HepG2 (cell line): Measurements from ENCODE around the gene LMOD1. TPM values are rescaled to one million over a fixed set of nuclear protein-coding genes. Genes with fewer than 3 reads are reported as not detected.

ENCODE experiments used
- ARNT2 ChIP-seq: sonication (generic); formaldehyde crosslinking; IDR thresholded peaks from 2 replicates; pipeline ENCODE4 v1.8.0; 2022; ENCODE audit warnings: mild to moderate bottlenecking, low read depth, missing genetic modification reagents, moderate library complexity
- HMG20A ChIP-seq: IDR thresholded peaks from 2 replicates; pipeline ENCODE4 v1.6.1; 2016; ENCODE audit warnings: borderline replicate concordance
- IRF2 ChIP-seq: IDR thresholded peaks from 2 replicates; pipeline ENCODE4 v1.6.1; 2018; ENCODE audit warnings: missing genetic modification reagents, missing compliant biosample characterization
- KAT7 ChIP-seq: IDR thresholded peaks from 2 replicates; pipeline ENCODE4 v1.6.1; 2018; ENCODE audit warnings: borderline replicate concordance, missing compliant biosample characterization
- PCBP2 ChIP-seq: fragments of 200-400 bp; formaldehyde crosslinking; optimal IDR thresholded peaks from 2 replicates; pipeline ENCODE3; 2018; ENCODE audit warnings: low read length, low read depth; ENCODE audit not compliant: poor library complexity, severe bottlenecking
- PITX1 ChIP-seq: sonication (generic); formaldehyde crosslinking; IDR thresholded peaks from 2 replicates; pipeline ENCODE4 v1.5.1; 2020; ENCODE audit warnings: mild to moderate bottlenecking, missing genetic modification reagents
- POLR2G ChIP-seq: fragments of 200-400 bp; formaldehyde crosslinking; IDR thresholded peaks from 2 replicates; pipeline ENCODE4 v1.6.1; 2018; ENCODE audit warnings: mild to moderate bottlenecking, low read depth, low read length, moderate library complexity
- SMAD3 ChIP-seq: sonication (generic); formaldehyde crosslinking; IDR thresholded peaks from 2 replicates; pipeline ENCODE4 v1.4.0; 2020; ENCODE audit warnings: missing genetic modification reagents
- SOX5 ChIP-seq: IDR thresholded peaks from 2 replicates; pipeline ENCODE4 v1.6.1; 2016; ENCODE audit warnings: borderline replicate concordance
- ZBTB20 ChIP-seq: sonication (generic); formaldehyde crosslinking; IDR thresholded peaks from 2 replicates; pipeline ENCODE4 v1.8.1; 2023; ENCODE audit warnings: missing genetic modification reagents, low read depth, mild to moderate bottlenecking, borderline replicate concordance
- ZBTB39 ChIP-seq: sonication (generic); formaldehyde crosslinking; IDR thresholded peaks from 2 replicates; pipeline ENCODE4 v1.5.0; 2020; ENCODE audit warnings: missing genetic modification reagents
- ZKSCAN1 ChIP-seq: fragments of 150-350 bp; IDR thresholded peaks from 2 replicates; pipeline ENCODE4 v1.6.1; 2014; ENCODE audit warnings: low read length
- ZNF546 ChIP-seq: sonication (generic); formaldehyde crosslinking; conservative IDR thresholded peaks from 2 replicates; pipeline ENCODE4 v1.8.1; 2023; ENCODE audit warnings: mild to moderate bottlenecking, missing genetic modification reagents
- polyA plus RNA-seq, 8 experiments: library from polyadenylated mRNA; depleted of rRNA in 3 of 8; stranded (reverse) in 7 of 8; unstranded in 1 of 8; fragments of >200 nt; fragmentation: Illumina TruSeq in 4 of 8; extraction: Trizol in 4 of 8; gene quantifications; 2 replicates each; pipeline versions ENCODE4 v1.2.1 to v1.2.3, GENCODE V29; 2011 to 2016; ENCODE audit warnings: low read depth in 4 of 8, missing spikeins in 1 of 8, mixed read lengths in 1 of 8; ENCODE audit not compliant: insufficient read depth in 1 of 8
- total RNA-seq, 5 experiments: library from RNA; depleted of rRNA; stranded (reverse); fragments of >200 nt; fragmentation: Illumina TruSeq; extraction: Trizol; gene quantifications; 2 replicates each; pipeline ENCODE4 v1.2.3, GENCODE V29; 2016; ENCODE audit warnings: low read depth in 1 of 5
- TF ChIP-seq, protein P1 (sequence below): sonication (generic); formaldehyde crosslinking; IDR thresholded peaks from 2 replicates; pipeline ENCODE4 v1.8.0; 2022; ENCODE audit warnings: missing genetic modification reagents, low read depth, mild to moderate bottlenecking, borderline replicate concordance
- TF ChIP-seq, protein P2 (sequence below): sonication (generic); formaldehyde crosslinking; IDR thresholded peaks from 2 replicates; pipeline ENCODE4 v1.4.0; 2020; ENCODE audit warnings: missing genetic modification reagents

LMOD1 gene
- total and polyA plus RNA-seq, 2 of the 13 experiments (the other 11 are each of a cell fraction or from before 2014, with no cell fraction given): not detected

- TF ChIP-seq ZBTB39 (no peak), SMAD3 (CRISPR knock-in tag) (no peak), ZKSCAN1 (no peak), HMG20A (no peak), SOX5 (no peak), POLR2G (peak; percentile 38; the same call in 1 of the 2 replicates), ARNT2 (CRISPR knock-in tag) (no peak), PITX1 (CRISPR knock-in tag) (peak; percentile 92), PCBP2 (no peak), ZBTB20 (CRISPR knock-in tag) (no peak), KAT7 (no peak), ZNF546 (CRISPR knock-in tag) (no peak), IRF2 (CRISPR knock-in tag) (no peak)
- TF ChIP-seq, protein P1, sequence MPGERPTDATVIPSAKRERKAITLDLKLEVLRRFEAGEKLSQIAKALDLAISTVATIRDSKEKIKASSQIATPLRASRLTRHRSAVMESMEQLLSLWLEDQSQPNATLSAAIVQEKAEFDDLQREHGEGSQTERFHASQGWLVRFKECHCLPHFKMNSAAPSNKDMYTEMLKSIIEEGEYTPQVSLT (CRISPR knock-in tag): no peak
- TF ChIP-seq, protein P2, sequence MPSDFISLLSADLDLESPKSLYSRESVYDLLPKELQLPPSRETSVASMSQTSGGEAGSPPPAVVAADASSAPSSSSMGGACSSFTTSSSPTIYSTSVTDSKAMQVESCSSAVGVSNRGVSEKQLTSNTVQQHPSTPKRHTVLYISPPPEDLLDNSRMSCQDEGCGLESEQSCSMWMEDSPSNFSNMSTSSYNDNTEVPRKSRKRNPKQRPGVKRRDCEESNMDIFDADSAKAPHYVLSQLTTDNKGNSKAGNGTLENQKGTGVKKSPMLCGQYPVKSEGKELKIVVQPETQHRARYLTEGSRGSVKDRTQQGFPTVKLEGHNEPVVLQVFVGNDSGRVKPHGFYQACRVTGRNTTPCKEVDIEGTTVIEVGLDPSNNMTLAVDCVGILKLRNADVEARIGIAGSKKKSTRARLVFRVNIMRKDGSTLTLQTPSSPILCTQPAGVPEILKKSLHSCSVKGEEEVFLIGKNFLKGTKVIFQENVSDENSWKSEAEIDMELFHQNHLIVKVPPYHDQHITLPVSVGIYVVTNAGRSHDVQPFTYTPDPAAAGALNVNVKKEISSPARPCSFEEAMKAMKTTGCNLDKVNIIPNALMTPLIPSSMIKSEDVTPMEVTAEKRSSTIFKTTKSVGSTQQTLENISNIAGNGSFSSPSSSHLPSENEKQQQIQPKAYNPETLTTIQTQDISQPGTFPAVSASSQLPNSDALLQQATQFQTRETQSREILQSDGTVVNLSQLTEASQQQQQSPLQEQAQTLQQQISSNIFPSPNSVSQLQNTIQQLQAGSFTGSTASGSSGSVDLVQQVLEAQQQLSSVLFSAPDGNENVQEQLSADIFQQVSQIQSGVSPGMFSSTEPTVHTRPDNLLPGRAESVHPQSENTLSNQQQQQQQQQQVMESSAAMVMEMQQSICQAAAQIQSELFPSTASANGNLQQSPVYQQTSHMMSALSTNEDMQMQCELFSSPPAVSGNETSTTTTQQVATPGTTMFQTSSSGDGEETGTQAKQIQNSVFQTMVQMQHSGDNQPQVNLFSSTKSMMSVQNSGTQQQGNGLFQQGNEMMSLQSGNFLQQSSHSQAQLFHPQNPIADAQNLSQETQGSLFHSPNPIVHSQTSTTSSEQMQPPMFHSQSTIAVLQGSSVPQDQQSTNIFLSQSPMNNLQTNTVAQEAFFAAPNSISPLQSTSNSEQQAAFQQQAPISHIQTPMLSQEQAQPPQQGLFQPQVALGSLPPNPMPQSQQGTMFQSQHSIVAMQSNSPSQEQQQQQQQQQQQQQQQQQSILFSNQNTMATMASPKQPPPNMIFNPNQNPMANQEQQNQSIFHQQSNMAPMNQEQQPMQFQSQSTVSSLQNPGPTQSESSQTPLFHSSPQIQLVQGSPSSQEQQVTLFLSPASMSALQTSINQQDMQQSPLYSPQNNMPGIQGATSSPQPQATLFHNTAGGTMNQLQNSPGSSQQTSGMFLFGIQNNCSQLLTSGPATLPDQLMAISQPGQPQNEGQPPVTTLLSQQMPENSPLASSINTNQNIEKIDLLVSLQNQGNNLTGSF: no peak
Measured at GRCh38 chr1:201941420-201942128, 4.8 kb downstream of the LMOD1 start (continued).
